Osteocyte (in vitro differentiated cells): ENCODE measurements around the gene GLIS1. TPM values are rescaled to one million over a fixed set of nuclear protein-coding genes. Genes with fewer than 3 reads are reported as not detected.
A peak's percentile ranks its signal among the peaks of the same experiment; 100 is the strongest.

Experiments
- DNase-seq: peaks from one replicate; pipeline ENCODE4 v3.0.0; 2021; ENCODE audit warnings: mixed read lengths; ENCODE audit not compliant: unreplicated experiment; ENCODE audit errors: extremely low spot score
- H3K27ac Mint-ChIP-seq: one replicate; pipeline ENCODE4 v1.8.0; 2021; ENCODE audit warnings: mild to moderate bottlenecking, mixed read lengths; ENCODE audit not compliant: unreplicated experiment
- H3K27me3 Mint-ChIP-seq: one replicate; pipeline ENCODE4 v1.8.0; 2021; ENCODE audit warnings: mixed read lengths; ENCODE audit not compliant: unreplicated experiment
- H3K36me3 Mint-ChIP-seq: one replicate; pipeline ENCODE4 v1.8.0; 2021; ENCODE audit warnings: mixed read lengths; ENCODE audit not compliant: unreplicated experiment
- H3K4me1 Mint-ChIP-seq: one replicate; pipeline ENCODE4 v1.8.0; 2021; ENCODE audit warnings: mixed read lengths; ENCODE audit not compliant: unreplicated experiment
- H3K4me3 Mint-ChIP-seq: one replicate; pipeline ENCODE4 v1.8.0; 2021; ENCODE audit warnings: mild to moderate bottlenecking, moderate library complexity, mixed read lengths; ENCODE audit not compliant: unreplicated experiment
- H3K9me3 Mint-ChIP-seq: one replicate; pipeline ENCODE4 v1.8.0; 2021; ENCODE audit warnings: mixed read lengths; ENCODE audit not compliant: unreplicated experiment
- total RNA-seq: library from RNA; stranded (reverse); gene quantifications from 2 replicates; pipeline ENCODE4 v1.2.1, GENCODE V29; 2021
- TF ChIP-seq, protein P1 (sequence below): fragments of 200-600 bp; sonication (generic); IDR thresholded peaks from 2 replicates; pipeline ENCODE4 v1.5.0; 2021; ENCODE audit warnings: antibody characterized with exemption, mild to moderate bottlenecking, moderate library complexity

Gene GLIS1
- total RNA-seq, 1 donor from 2014 or later, result 38.3 TPM

DNA sequence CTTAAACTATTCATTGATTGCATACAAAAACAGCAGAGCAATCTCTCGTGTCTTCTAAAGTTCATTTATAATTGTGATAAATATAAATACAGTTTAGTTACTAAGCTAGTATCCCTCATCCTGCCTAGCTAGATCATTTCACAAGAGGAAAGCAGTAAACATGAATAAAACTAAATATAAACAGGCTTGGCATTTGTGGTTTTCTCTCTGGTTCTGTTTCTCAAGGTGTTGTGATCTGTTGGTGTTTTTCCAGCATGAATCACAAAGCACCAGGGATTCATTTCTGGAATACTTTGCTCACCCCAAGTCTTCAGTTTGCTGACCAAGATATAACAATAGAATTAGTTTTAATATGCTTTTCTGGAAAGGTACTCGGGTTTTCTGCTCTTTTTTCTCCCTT, 32.7 kb upstream of the GLIS1 start:
- Mint-ChIP-seq H3K36me3 (peaks cover 2% of the 10 kb centered on the region), H3K4me3 (no peak overlapping the region), H3K27me3 (no peaks in the 10 kb centered on the region), H3K27ac (no peak overlapping the region), H3K9me3 (no peaks in the 10 kb centered on the region), H3K4me1 (peaks cover 17% of the 10 kb centered on the region)
- no peak for DNase-seq
- TF ChIP-seq, protein P1, sequence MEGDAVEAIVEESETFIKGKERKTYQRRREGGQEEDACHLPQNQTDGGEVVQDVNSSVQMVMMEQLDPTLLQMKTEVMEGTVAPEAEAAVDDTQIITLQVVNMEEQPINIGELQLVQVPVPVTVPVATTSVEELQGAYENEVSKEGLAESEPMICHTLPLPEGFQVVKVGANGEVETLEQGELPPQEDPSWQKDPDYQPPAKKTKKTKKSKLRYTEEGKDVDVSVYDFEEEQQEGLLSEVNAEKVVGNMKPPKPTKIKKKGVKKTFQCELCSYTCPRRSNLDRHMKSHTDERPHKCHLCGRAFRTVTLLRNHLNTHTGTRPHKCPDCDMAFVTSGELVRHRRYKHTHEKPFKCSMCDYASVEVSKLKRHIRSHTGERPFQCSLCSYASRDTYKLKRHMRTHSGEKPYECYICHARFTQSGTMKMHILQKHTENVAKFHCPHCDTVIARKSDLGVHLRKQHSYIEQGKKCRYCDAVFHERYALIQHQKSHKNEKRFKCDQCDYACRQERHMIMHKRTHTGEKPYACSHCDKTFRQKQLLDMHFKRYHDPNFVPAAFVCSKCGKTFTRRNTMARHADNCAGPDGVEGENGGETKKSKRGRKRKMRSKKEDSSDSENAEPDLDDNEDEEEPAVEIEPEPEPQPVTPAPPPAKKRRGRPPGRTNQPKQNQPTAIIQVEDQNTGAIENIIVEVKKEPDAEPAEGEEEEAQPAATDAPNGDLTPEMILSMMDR, result no peak

DNA sequence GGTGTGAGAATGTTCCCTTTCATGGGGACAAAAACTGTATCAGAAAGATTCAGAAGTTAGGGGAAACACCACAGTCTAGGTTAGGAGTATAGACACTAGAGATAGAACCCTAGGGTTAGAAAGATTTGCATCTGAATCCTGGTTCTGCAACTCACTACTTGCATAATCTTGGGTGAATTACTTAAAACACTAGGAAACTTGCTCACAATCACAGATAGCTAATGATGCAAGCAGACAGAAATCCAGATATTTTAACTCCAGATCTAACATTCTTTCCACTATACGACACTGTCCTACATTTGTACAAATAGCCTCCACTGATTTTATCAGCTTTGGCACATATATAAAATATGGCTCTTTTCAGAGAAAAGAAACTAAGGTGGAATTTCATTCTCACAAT, 30.8 kb upstream of the GLIS1 start:
- no peaks in the 10 kb centered on the region for H3K27me3 Mint-ChIP-seq
- H3K4me1 Mint-ChIP-seq, result peaks cover 29% of the 10 kb centered on the region

DNA sequence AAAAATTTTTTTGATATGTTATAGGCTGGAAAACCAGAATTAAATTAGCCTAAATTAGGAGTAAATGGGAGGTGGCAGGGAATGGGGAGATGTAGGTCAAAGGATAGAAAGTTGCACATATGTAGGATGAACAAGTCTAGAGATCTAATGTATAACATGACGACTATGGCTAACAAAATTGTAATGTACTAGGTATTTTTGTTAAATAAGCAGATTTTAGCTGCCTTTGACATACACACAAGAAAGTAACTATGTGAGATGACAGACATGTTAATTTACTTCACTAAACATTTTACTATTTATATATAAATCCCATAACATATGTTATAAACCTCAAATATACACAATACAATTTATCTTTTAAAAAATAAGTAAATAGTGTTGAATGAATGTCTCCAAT, 30.2 kb upstream of the GLIS1 start:
- TF ChIP-seq, protein P1, result no peak
- no peak overlapping the region for H3K4me3 Mint-ChIP-seq
- no peaks in the 10 kb centered on the region for H3K36me3 Mint-ChIP-seq
- peaks cover 29% of the 10 kb centered on the region for H3K4me1 Mint-ChIP-seq
- no peak for DNase-seq
- no peaks in the 10 kb centered on the region for H3K27me3 Mint-ChIP-seq
- no peaks in the 10 kb centered on the region for H3K9me3 Mint-ChIP-seq
- H3K27ac Mint-ChIP-seq, result no peak overlapping the region

More for the DNA sequence above, 30.8 kb upstream of the GLIS1 start:
- no peak overlapping the region for H3K4me3 Mint-ChIP-seq
- no peak for DNase-seq
- TF ChIP-seq, protein P1, result no peak
- no peaks in the 10 kb centered on the region for H3K36me3 Mint-ChIP-seq
- H3K9me3 Mint-ChIP-seq, result no peaks in the 10 kb centered on the region
- no peak overlapping the region for H3K27ac Mint-ChIP-seq

DNA sequence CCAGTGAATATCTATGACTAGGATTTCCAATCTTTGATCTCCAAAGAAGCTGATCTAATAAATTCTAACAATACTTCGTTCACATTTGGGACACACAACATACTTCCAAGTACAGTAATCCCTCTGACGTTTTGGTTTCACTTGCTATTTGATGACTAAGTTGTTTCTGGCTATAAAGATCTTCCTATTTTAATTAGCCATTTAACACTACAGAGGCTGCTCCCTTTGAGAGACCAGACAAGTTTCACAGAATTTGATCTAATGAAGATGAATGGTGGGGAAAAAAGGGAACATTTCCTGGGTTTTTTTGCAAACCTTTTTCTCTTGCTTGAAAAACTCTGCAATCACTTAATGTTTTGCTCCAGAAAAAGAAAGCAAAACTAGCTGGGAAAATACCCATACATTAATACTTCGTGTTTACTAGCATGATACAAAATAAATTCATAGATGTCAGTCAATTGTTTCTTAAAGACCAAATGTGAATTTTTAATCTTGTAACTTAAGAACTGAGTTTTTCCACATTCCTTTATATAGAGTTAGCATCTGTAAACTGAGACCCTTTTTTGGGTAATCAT, 28.0 kb upstream of the GLIS1 start:
- no peak for DNase-seq

DNA sequence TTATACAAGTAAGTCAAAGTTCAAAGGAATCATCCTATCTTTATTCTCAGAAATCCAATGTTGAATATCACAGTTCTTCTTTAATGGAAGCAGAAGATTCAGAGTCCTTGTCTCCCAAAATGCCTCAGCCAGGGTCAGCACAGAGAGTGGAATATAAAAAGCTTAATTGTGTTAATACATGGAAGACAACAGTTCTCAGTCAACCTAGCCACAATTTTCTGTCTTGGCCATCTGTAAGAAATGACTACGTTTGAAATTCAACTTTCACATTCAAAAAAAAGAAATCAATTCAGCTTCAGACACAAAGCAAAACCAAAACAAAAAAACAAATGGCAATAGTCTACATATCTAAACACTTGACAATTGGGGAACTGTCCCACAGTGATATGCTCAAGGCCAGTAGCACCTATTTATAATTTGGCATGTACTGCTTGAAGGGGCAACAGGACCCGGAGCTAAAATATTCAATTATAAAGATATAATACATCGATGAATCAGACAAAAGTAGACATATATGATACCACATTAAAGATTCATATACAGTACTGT, 27.3 kb upstream of the GLIS1 start:
- H3K9me3 Mint-ChIP-seq, result no peaks in the 10 kb centered on the region
- peak overlapping the region; percentile 65 for H3K4me3 Mint-ChIP-seq
- TF ChIP-seq, protein P1, result no peak
- no peaks in the 10 kb centered on the region for H3K36me3 Mint-ChIP-seq
- H3K4me1 Mint-ChIP-seq, result peaks cover 26% of the 10 kb centered on the region
- DNase-seq, result no peak
- H3K27ac Mint-ChIP-seq, result peak overlapping the region; percentile 77
- H3K27me3 Mint-ChIP-seq, result no peaks in the 10 kb centered on the region

More for the DNA sequence above, 28.0 kb upstream of the GLIS1 start:
- Mint-ChIP-seq H3K4me3 (peak overlapping the region; percentile 65), H3K36me3 (no peaks in the 10 kb centered on the region), H3K4me1 (peaks cover 29% of the 10 kb centered on the region), H3K27ac (peak overlapping the region; percentile 77), H3K27me3 (no peaks in the 10 kb centered on the region), H3K9me3 (no peaks in the 10 kb centered on the region)
- TF ChIP-seq, protein P1, result no peak
